ENCODE data around the gene TRIM31. TPM values are rescaled to one million over a fixed set of nuclear protein-coding genes. Genes with fewer than 3 reads are reported as not detected.

Gene TRIM31
- total RNA-seq, 2 experiments from 2014 or later: not detected

- peak; percentile 55 for ATAC-seq
- Mint-ChIP-seq H3K9me3 (peaks cover 3% of the 10 kb centered on the region), H3K27me3 (no peaks in the 10 kb centered on the region), H3K4me3 (peak overlapping the region; percentile 92), H3K36me3 (ENCODE audit: low read depth) (peaks cover 40% of the 10 kb centered on the region), H3K27ac (peak overlapping the region; percentile 99), H3K4me1 (ENCODE audit: low read depth) (peaks cover 35% of the 10 kb centered on the region)
- ChIA-PET POLR2A (interaction anchor here (0.6 to 2.5 kb wide), 6 partner anchors 9 to 175 kb away, joined by 3 to 8 read pairs (median 4); no protein-coding TSS in a partner anchor), CTCF (interaction anchor here (1.0 to 3.7 kb wide), 3 partner anchors 40 to 213 kb away, joined by 3 to 11 read pairs (median 4); no protein-coding TSS in a partner anchor)
- DNase-seq: peak; percentile 57
- no peak for TF ChIP-seq CTCF (IDR thresholded peaks at IDR 0.05)
- intact Hi-C loops (cut with micrococcal nuclease): no loop called here
Observed at GRCh38 chr6:30061858-30062458, 50.9 kb downstream of the TRIM31 start.

- Mint-ChIP-seq H3K4me1 (ENCODE audit: low read depth) (peaks cover 33% of the 10 kb centered on the region), H3K27me3 (no peaks in the 10 kb centered on the region), H3K4me3 (peak within 1 kb of the TSS; percentile 92), H3K9me3 (peaks cover 3% of the 10 kb centered on the region), H3K36me3 (ENCODE audit: low read depth) (peaks cover 42% of the 10 kb centered on the region), H3K27ac (peak within 1 kb of the TSS; percentile 99)
- intact Hi-C loops (cut with micrococcal nuclease): no loop called here
- ATAC-seq (peak; percentile 87), DNase-seq (peak; percentile 92)
- ChIA-PET POLR2A (interaction anchor here (0.9 to 2.5 kb wide), 9 partner anchors 9 to 174 kb away, joined by 3 to 9 read pairs (median 4); no protein-coding TSS in a partner anchor), CTCF (interaction anchor here (0.7 to 3.7 kb wide), 6 partner anchors 24 to 411 kb away, joined by 3 to 11 read pairs (median 4); no protein-coding TSS in a partner anchor)
- no peak for TF ChIP-seq CTCF (IDR thresholded peaks at IDR 0.05)
Observed at GRCh38 chr6:30061092-30061857, 51.6 kb downstream of the TRIM31 start, which contains the start of gene POLR1H. POLR1H (plus strand) TSS chr6:30061265; CDS start chr6:30061525, 260 bp downstream.

GRCh38 chr6:30060606-30061091 is 52.2 kb downstream of the TRIM31 start:
- CTCF ChIA-PET: interaction anchor here (0.7 to 3.7 kb wide), 8 partner anchors 23 to 411 kb away, joined by 3 to 11 read pairs (median 4); no protein-coding TSS in a partner anchor
- POLR2A ChIA-PET: interaction anchor here (0.7 to 2.5 kb wide), 11 partner anchors 8 to 173 kb away, joined by 3 to 9 read pairs (median 4); partner anchors contain the start of gene TRIM26
- peaks cover 30% of the 10 kb centered on the region for H3K4me1 Mint-ChIP-seq (ENCODE audit: low read depth)
- no peak for TF ChIP-seq CTCF (IDR thresholded peaks at IDR 0.05)
- peak overlapping the region; percentile 99 for H3K27ac Mint-ChIP-seq
- H3K27me3 Mint-ChIP-seq: no peaks in the 10 kb centered on the region
- peak overlapping the region; percentile 92 for H3K4me3 Mint-ChIP-seq
- DNase-seq (peak; percentile 49), ATAC-seq (peak; percentile 14)
- intact Hi-C loops (cut with micrococcal nuclease): no loop called here
- H3K36me3 Mint-ChIP-seq (ENCODE audit: low read depth): peaks cover 43% of the 10 kb centered on the region
- H3K9me3 Mint-ChIP-seq: peaks cover 3% of the 10 kb centered on the region

- Mint-ChIP-seq H3K36me3 (ENCODE audit: low read depth) (peaks cover 30% of the 10 kb centered on the region), H3K4me3 (no peak overlapping the region), H3K4me1 (ENCODE audit: low read depth) (peaks cover 29% of the 10 kb centered on the region), H3K9me3 (no peaks in the 10 kb centered on the region), H3K27me3 (no peaks in the 10 kb centered on the region), H3K27ac (no peak overlapping the region)
- intact Hi-C loops (cut with micrococcal nuclease): no loop called here
- ATAC-seq: no peak
- DNase-seq: no peak
- CTCF ChIA-PET: no interaction called here
- TF ChIP-seq CTCF (IDR thresholded peaks at IDR 0.05): no peak
- POLR2A ChIA-PET: no interaction called here
Observed at GRCh38 chr6:30055513-30055912, 57.4 kb downstream of the TRIM31 start.

Data from activated CD8-positive, alpha-beta T cell treated with anti-CD3 and anti-CD28 coated beads for 36 hours (primary cell).